Left hindlimb (tissue), 1 donor: ENCODE results near the gene PCYOX1L.

Experiments used
- DNase-seq: peaks from one replicate; pipeline ENCODE4 v3.0.0-alpha.2; 2018

PCYOX1L gene

GRCh38 chr5:149408252-149409099 is 50.6 kb downstream of the PCYOX1L start:
- no peak for DNase-seq

GRCh38 chr5:149409268-149409948 is 51.6 kb downstream of the PCYOX1L start:
- DNase-seq: no peak

- DNase-seq: no peak
Observed at GRCh38 chr5:149410071-149410470, 52.2 kb downstream of the PCYOX1L start.

GRCh38 chr5:149410721-149411432 is 53.0 kb downstream of the PCYOX1L start:
- no peak for DNase-seq

GRCh38 chr5:149411738-149412519 is 54.1 kb downstream of the PCYOX1L start:
- no peak for DNase-seq

GRCh38 chr5:149412783-149413476 is 55.1 kb downstream of the PCYOX1L start:
- DNase-seq: no peak

GRCh38 chr5:149413477-149414210 is 55.8 kb downstream of the PCYOX1L start:
- no peak for DNase-seq

- DNase-seq: no peak
Observed at GRCh38 chr5:149414405-149415065, 56.7 kb downstream of the PCYOX1L start.

- DNase-seq: no peak
Observed at GRCh38 chr5:149415066-149415967, 57.5 kb downstream of the PCYOX1L start.

- no peak for DNase-seq
Observed at GRCh38 chr5:149416987-149417710, 59.3 kb downstream of the PCYOX1L start.

GRCh38 chr5:149417711-149418368 is 60.0 kb downstream of the PCYOX1L start:
- no peak for DNase-seq

- no peak for DNase-seq
Observed at GRCh38 chr5:149418910-149419531, 61.2 kb downstream of the PCYOX1L start.
